GM04503 (cell line): ENCODE results near the gene DISC1.
"Not testable (repeated sequence)": the region's sequence is repeated elsewhere in the genome, so short reads cannot be mapped to it uniquely, and the experiment has no call there.

Source experiments
- DNase-seq: peaks from one replicate; pipeline ENCODE4 v3.0.0-alpha.2; 2012; ENCODE audit warnings: low read depth

DISC1 gene

GRCh38 chr1:231893400-231894102, 267.0 kb downstream of the DISC1 start:
- no peak for DNase-seq

DNA sequence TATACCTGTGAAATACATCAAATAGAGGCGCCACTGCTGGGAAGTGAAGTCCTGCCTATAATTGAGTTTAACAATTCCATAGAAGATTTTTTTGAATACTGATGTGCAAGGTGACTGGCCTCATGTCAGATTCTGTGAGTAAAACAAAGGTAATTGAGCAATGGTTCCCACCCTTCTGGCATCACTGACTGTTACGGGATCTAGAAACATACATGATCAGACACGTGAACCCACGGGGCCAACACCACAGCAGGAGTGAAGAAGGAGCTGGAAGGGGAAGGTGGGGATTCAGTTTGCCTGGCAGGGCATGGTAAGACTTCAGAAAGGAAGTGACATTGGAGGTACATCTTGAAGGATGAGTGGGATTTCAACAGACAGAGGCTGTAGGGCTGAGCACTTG, 270.2 kb downstream of the DISC1 start:
- DNase-seq = no peak

DNA sequence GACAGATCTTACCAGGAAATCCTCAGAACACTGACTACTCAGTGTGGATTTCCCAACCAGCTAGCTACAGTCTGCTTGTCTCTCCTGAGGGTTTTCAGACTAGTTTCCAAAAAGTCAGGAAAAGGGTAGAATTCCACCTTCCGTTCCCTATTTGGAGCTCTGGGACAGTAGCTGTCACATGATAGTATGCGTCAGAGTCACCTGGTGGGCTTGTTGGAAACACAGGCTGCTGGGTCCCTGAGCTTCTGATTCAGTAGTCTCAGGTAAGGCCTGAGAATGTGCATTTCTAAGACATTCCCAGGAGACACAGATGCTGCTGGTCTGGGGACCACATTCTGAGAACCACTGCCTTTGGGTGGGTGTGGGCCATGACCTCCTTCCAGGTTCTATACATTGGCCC, 272.5 kb downstream of the DISC1 start:
- no peak for DNase-seq

GRCh38 chr1:231899713-231900435, 273.3 kb downstream of the DISC1 start:
- DNase-seq = no peak

DNA sequence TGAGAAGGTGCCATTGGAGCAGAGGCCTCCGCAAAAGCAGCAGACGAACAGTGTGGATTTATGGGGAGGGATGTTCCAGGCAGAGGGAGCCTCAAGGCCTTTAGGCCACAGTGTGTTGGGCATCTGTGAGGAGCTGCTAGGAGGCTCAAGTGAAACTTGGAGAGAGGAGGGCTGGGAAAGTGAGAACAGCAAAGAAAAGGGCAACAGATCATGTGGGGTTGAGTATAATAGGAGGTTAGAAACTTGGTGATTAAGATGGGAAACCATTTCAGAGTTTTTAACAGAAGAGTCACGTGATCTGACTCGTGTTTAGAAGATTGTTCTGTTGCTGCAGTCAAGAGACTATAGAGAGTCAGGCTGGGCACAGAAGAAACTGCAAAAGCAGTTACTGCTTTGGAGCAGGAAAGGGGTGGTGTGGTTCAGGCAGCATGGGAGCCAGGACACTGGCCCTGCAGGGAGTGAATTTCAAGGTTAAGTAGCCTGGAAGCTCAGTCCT, 277.0 kb downstream of the DISC1 start:
- no peak for DNase-seq

DNA sequence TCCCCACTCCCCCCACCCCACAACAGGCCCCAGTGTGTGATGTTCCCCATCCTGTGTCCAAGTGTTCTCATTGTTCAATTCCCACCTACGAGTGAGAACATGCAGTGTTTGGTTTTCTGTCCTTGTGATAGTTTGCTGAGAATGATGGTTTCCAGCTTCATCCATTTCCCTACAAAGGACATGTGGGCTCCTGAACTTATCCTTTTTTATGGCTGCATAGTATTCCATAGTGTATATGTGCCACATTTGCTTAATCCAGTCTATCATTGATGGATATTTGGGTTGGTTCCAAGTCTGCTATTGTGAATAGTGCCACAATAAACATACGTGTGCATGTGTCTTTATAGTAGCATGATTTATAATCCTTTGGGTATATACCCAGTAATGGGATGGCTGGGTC, 280.7 kb downstream of the DISC1 start:
- DNase-seq = not testable (repeated sequence)

DNA sequence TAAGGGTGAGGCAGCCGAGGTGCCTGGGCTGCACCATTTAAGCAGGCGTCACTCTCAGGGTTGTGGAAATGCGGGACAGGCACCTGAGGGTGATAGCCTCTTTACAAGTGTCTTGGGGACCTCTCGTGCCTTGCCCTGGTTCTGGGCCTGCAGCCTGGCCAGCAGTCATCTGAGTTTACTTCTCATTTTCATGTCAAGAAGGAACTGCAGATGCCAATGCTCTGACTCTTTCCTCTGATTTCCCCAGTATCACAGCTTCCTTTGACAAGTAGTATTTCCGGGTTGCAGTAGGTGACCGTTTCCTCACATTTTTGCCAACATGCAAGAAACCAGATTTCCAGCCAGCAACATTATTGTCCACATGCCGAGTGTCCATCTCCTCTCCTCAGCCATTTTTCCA, 286.9 kb downstream of the DISC1 start:
- no peak for DNase-seq

DNA sequence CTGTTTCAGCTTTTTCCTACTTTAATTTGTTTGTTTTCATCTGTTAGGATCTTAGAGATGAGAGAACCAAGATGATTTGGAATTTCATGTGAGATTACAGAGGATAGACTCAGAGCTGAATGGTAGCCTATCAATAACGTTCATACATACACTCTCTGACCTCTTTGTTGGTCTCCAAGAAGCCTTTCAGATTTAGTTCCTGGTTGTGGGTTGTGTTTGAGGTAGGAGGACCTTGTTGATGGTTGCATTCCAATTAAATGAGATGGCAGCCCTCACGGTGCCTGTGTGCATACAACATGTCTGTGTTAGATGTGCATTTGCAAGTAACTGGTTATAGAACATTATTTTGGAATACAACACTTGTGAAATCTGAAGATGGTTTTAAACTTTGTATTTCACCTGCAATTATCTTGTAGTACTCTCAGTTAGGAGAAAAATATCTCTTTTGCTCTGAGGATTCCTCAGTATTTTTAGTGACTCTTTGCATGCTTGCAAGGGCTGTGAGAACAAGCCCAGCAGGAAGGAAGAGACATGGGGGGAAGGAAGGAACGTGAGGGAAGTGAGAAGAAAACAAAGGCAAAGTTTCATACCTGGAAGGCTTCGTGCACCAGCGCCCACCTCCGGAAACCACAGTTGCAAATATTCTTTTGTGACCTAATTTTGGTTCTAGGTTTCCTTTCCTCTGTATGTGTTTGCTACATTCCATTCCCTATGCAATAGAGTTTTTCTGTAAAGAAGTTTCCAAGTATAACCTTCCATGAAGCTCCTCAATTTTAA, 291.8 kb downstream of the DISC1 start:
- no peak for DNase-seq

DNA sequence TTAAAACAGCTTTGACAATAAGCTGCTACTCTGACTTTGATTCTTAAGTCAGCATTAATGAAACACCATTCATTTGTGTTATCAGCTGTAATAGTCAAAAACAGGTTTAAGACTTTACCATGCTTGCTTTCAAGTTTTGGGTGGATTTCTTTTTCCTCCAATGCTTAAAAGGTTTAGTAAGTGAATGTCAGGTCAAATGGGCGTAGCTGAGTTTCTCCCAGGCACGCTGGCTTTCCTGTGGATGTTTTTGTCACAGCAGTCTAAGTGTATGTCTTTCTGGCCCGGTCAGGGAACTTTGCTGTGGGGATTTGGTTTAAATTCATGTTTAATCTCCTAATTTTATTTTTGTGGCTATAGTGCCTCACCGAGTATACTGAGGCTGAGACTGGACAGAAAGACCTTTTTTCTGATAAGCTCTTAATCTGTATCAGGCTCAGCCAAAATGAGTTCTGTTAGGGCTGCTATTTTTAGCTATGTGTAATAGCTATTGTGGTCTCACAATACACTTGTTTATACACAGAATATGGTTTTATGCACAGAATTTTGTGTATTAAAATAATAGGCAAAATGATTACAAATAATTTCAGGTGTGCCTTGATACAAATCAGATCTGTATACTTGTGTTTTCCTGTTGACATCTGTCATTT, 292.8 kb downstream of the DISC1 start:
- DNase-seq = no peak

DNA sequence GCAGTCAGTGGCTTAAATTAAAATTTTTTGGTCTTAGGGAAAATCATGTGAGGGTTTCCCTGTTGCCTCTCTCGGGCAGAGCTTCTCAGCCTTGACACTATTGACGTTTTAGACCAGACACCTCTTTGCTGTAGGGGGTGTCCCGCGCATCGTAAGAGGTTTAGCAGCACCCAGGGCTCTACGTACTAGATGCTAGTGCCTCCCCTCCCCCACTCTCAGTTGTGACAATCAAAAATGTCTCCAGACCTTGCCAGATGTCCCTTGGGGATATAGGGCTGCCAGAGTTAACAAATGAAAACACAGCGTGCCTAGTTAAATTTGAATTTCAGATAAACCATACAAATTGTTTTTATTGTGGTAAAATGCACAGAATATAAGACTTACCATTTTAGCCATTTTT, 293.3 kb downstream of the DISC1 start:
- no peak for DNase-seq

DNA sequence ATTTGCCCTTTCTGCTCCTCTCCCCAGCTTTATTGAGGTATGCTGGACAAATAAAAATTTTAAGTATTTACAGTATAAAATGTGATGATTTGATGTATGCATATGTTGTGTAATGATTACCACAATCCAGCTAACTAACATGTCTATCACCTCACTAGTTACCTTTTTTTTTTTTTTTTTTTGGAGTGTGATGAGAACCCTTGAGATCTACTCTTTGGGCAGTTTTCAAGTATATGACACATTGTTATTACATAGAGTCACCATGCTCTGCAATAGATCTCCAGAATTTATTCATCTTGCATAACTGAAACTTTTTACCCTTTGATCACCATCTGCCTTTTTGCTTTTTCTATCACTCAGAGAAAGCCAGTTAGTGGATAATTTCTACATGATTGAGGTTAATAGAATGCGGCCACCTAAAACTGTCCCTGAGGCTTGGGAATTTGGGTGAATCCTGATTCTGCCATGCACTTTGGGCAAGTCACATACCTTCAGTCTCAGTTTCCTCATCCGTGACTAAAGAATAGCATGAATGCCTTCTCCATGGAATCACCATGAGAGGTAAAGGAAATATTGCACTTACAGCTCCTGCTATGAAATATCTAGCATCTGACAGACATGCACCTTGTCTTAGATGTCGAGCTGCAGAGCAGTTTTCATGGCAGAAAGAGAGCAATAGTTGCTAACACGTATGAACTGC, 295.2 kb downstream of the DISC1 start:
- DNase-seq = no peak

DNA sequence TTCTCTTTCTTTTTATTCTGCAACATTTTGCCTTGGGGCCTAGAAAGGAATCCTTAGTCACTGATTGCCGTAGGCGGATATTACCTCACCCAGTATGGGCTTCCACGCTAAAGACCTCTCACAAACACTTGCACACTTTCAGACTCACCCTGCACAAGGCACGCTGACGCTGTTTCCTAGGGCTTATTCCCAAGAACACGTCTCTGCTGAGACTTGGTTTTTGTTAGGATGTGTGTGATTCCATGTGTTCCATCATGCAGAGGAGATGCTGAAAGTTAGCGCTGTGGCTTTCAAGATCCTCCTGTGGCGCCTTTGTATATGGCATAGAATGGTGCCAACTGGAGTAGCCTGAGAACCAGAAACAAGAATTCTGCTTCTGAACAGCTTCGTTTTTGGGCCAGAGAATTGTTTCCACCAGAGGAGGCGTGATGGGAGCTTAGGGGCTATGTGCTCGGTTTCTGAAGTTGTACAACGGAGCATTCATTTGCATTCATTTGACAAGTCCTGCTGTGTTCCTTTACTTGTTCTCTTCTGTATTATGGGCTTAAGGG, 297.0 kb downstream of the DISC1 start:
- no peak for DNase-seq

DNA sequence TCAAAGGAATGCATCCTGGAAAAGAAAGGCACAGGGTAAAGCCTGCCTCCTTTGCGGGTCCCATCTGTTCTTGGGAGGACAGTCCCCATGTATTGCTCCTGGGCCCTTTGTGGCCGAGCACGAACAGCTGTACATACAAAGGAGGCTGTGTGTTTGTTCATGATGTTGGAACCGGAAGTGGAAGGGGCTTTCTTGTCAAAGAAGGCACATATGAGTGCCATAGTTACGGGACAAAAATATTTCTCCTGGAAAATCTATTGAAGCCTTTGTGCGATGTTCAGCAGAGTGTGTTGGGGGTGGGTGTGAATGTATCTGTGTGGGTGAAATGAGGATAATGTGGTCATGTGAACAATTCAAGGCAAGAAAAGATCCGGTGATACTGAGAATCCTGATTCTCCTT, 297.6 kb downstream of the DISC1 start:
- no peak for DNase-seq

DNA sequence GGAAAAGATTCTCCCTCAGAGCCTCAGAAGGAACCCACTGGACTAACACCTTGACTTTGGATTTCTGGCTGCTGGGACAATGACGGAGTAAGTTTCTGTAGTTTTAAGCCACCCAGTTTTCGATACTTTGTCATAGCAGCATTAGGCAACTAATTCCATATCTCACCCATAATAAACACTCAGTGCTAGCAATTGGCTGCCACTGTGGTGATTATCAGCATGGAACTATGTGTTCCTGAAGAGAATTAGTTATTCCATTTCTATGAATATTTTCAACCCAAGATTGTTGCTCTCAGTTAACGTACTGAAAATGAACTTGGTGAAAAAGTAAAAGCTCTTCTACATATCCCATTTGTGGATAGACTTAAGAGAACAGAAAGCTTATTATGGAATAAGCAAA, 299.3 kb downstream of the DISC1 start:
- no peak for DNase-seq

DNA sequence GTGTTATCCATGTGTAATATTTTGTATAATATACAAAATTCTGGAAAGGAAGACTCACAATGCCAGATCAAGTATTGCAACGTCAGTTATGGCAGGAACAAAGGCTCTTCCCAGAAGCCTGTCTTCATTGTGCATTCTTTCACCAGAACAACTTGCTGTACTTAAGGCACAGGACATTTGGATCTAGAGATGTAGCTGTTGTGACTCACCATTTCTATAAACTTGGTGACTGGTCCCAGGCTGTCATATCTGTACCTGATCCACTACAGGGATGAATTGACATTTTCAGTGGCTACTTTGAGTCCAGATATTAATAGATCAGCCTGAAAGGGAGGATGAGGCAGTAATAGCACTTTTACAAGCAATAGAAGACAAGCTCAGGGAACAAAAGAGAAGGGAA, 299.8 kb downstream of the DISC1 start:
- DNase-seq = no peak

GRCh38 chr1:231926933-231927332, 300.3 kb downstream of the DISC1 start:
- DNase-seq = no peak

DNA sequence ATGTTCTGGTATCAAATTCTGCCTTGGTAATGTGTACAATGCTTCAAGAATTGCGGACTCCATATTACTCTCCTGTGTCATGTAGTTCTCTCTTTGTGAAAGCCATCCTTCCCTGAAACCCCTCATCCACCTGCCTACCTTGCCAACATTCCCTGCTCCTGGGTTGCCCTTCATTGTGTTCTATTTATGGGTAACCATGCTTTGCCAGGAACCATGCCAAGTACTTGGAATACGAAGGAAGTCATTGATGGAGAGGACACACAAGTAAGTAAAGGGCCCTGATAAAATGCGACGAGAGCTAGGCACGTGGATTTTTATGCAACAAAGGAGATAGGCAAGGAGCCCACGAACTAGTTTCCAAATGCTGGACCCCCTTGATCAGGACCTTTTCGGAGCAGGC, 300.8 kb downstream of the DISC1 start:
- no peak for DNase-seq

- DNase-seq = peak; percentile 55
These were observed 302.7 kb downstream of the DISC1 start for GRCh38 chr1:231929311-231929710.

DNA sequence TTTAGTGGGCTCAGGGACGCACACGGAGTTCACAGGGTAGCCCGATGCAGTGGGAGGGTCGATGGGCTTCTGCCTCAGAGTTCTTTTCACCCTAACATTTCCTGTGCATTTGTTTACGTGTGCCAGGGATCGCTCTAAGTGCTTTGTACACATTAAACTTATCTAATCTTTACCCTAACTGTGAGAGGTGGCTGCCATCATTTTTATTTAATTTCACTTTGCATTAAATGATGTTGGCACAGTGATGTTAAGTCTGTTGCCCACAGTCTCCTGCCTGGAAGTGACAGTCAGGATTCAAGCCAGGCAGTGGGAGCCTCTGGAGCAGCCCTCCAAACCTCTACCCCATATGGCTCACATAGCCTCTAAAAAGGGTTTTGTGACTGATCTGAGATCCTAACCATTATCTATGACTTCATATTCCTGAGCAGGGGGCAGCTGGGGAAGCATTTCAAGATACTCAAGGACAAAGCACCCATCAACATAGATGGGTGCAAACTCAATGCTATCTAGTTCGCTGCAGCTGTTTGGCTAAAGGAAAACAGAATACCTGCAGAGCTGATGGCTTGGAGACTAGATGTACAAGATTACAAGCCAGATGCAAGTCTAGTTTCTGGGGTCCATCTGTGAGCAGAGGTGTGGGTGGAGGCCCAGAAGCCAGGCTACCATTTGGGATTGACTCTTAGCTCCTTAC, 303.8 kb downstream of the DISC1 start:
- no peak for DNase-seq

- no peak for DNase-seq
These were observed 304.6 kb downstream of the DISC1 start for GRCh38 chr1:231931146-231931545.
